ENCODE data around the gene LAYN. TPM values are rescaled to one million over a fixed set of nuclear protein-coding genes. Genes with fewer than 3 reads are reported as not detected.

LAYN gene
- total and polyA plus RNA-seq, 2 of the 13 experiments (the other 11 are each of a cell fraction or from before 2014, with no cell fraction given), result 0.17 TPM; not detected in 1

- in situ Hi-C loops (cut with HindIII; ENCODE audit: extremely low pct_ligation_motif_present, low pct_unique_long_range_greater_than_20kb) (no loop called here), intact Hi-C loops (cut with micrococcal nuclease; ENCODE audit: unreplicated experiment) (no loop called here)
- BruUV-seq (replicated peaks), result no TSS peak
- DNase-seq (ENCODE audit: low spot score) (no peak), ATAC-seq (no peak), FAIRE-seq (no peak)
- Histone ChIP-seq H3K9ac (ENCODE audit: insufficient read depth, low read depth, low read length) (no peak overlapping the region), H3K4me1 (ENCODE audit: insufficient read depth, low read length) (peaks cover 34% of the 10 kb centered on the region), H3K36me3 (replicated peaks in 1 of 2; ENCODE audit: control insufficient read depth in 1 of 2, insufficient read depth in 2 of 2, low read length in 2 of 2) (no peaks in the 10 kb centered on the region), H4K20me1 (ENCODE audit: insufficient read depth, low read length) (no peaks in the 10 kb centered on the region), H3K4me3 (replicated peaks in 1 of 3; ENCODE audit: insufficient read depth in 1 of 3, low read depth in 2 of 3, low read length in 3 of 3) (peak overlapping the region in 1 of 3 experiments; percentile 67; a peak in 2 of 6 replicates), H3K79me2 (ENCODE audit: insufficient read depth, low read length) (no peaks in the 10 kb centered on the region), H3K9me3 (ENCODE audit: low read length) (no peaks in the 10 kb centered on the region), H3K27ac (ENCODE audit: extremely low read length, insufficient read depth, low read length) (no peak overlapping the region), H3K4me2 (ENCODE audit: low read depth, low read length) (peak overlapping the region; percentile 69), H2AFZ (ENCODE audit: low read length) (no peak overlapping the region), H3K27me3 (ENCODE audit: control insufficient read depth in 1 of 2, insufficient read depth in 2 of 2, low read length in 2 of 2) (peaks cover 7 to 48% of the 10 kb centered on the region in 2 experiments; a peak in 4 of 5 replicates)
- CTCF ChIA-PET (ENCODE audit: low intra/inter-chr PET ratio, low total read pairs), result no interaction called here
- POLR2A ChIA-PET, result no interaction called here
- 52% methylated on average over 9 of the region's 9 CpGs for WGBS (ENCODE audit: low lambda C conversion rate)
- TF ChIP-seq ZNF567 (CRISPR knock-in tag; IDR thresholded peaks at IDR 0.05; ENCODE audit: borderline replicate concordance) (no peak), IKZF5 (CRISPR knock-in tag; IDR thresholded peaks at IDR 0.05) (no peak)
Observed at GRCh38 chr11:111539426-111540113, 950 bp upstream of the LAYN start.

- peak overlapping the region; percentile 15 to 67 (median 47); a peak in 4 of 6 replicates for H3K4me3 ChIP-seq (replicated peaks in 1 of 3; ENCODE audit: insufficient read depth in 1 of 3, low read depth in 2 of 3, low read length in 3 of 3)
- ChIA-PET POLR2A (no interaction called here), CTCF (ENCODE audit: low intra/inter-chr PET ratio, low total read pairs) (no interaction called here)
- FAIRE-seq, result no peak
- H3K27me3 ChIP-seq (ENCODE audit: control insufficient read depth in 1 of 2, insufficient read depth in 2 of 2, low read length in 2 of 2), result peaks cover 7 to 48% of the 10 kb centered on the region in 2 experiments; a peak in 4 of 5 replicates
- in situ Hi-C loops (cut with HindIII; ENCODE audit: extremely low pct_ligation_motif_present, low pct_unique_long_range_greater_than_20kb), result no loop called here
- no peaks in the 10 kb centered on the region for H3K36me3 ChIP-seq (replicated peaks in 1 of 2; ENCODE audit: control insufficient read depth in 1 of 2, insufficient read depth in 2 of 2, low read length in 2 of 2)
- no peak overlapping the region for H3K9ac ChIP-seq (ENCODE audit: insufficient read depth, low read depth, low read length)
- peak overlapping the region; percentile 69 for H3K4me2 ChIP-seq (ENCODE audit: low read depth, low read length)
- DNase-seq (ENCODE audit: low spot score), result no peak
- no peaks in the 10 kb centered on the region for H3K79me2 ChIP-seq (ENCODE audit: insufficient read depth, low read length)
- no peaks in the 10 kb centered on the region for H3K9me3 ChIP-seq (ENCODE audit: low read length)
- no peaks in the 10 kb centered on the region for H4K20me1 ChIP-seq (ENCODE audit: insufficient read depth, low read length)
- no TSS peak for BruUV-seq (replicated peaks)
- H3K27ac ChIP-seq (ENCODE audit: extremely low read length, insufficient read depth, low read length), result no peak overlapping the region
- 0% methylated on average over 1 of the region's 22 CpGs for WGBS (ENCODE audit: low lambda C conversion rate)
- peak; percentile 45 for ATAC-seq
- H3K4me1 ChIP-seq (ENCODE audit: insufficient read depth, low read length), result peaks cover 34% of the 10 kb centered on the region
- no peak overlapping the region for H2AFZ ChIP-seq (ENCODE audit: low read length)
- TF ChIP-seq ZFX (CRISPR knock-in tag; IDR thresholded peaks at IDR 0.05; ENCODE audit: low read depth) (peak; percentile 1; the same call in 1 of the 2 replicates), BRF2 (CRISPR knock-in tag; IDR thresholded peaks at IDR 0.05) (no peak), ZNF264 (CRISPR knock-in tag; IDR thresholded peaks at IDR 0.05) (no peak), ZBTB2 (CRISPR knock-in tag; IDR thresholded peaks at IDR 0.05; ENCODE audit: low read depth) (no peak), ZBTB1 (CRISPR knock-in tag; IDR thresholded peaks at IDR 0.05; ENCODE audit: borderline replicate concordance) (no peak), ZSCAN21 (CRISPR knock-in tag; IDR thresholded peaks at IDR 0.05; ENCODE audit: borderline replicate concordance) (peak; percentile 19; the same call in 1 of the 2 replicates), NR1H2 (CRISPR knock-in tag; IDR thresholded peaks at IDR 0.05; ENCODE audit: borderline replicate concordance, low read depth) (no peak), ZNF800 (CRISPR knock-in tag; IDR thresholded peaks at IDR 0.05) (peak; percentile 6; the same call in 1 of the 2 replicates)
- intact Hi-C loops (cut with micrococcal nuclease; ENCODE audit: unreplicated experiment), result no loop called here
Observed at GRCh38 chr11:111540937-111541253, 375 bp downstream of the LAYN start.
